HG02884 (cell line): ENCODE results near the gene NKX2-1.

Experiments
- ATAC-seq: cut with Tn5 transposase; IDR thresholded peaks from one replicate; pipeline ENCODE4 v1.9.1; 2021; ENCODE audit warnings: mild to moderate bottlenecking, moderate library complexity; ENCODE audit not compliant: unreplicated experiment

The NKX2-1 gene

GRCh38 chr14:36518031-36518585, 1.9 kb downstream of the NKX2-1 start:
- ATAC-seq, result no peak

- ATAC-seq, result no peak
Observed at GRCh38 chr14:36517242-36518030, 2.6 kb downstream of the NKX2-1 start.

GRCh38 chr14:36516719-36517241, 3.3 kb downstream of the NKX2-1 start:
- no peak for ATAC-seq

DNA sequence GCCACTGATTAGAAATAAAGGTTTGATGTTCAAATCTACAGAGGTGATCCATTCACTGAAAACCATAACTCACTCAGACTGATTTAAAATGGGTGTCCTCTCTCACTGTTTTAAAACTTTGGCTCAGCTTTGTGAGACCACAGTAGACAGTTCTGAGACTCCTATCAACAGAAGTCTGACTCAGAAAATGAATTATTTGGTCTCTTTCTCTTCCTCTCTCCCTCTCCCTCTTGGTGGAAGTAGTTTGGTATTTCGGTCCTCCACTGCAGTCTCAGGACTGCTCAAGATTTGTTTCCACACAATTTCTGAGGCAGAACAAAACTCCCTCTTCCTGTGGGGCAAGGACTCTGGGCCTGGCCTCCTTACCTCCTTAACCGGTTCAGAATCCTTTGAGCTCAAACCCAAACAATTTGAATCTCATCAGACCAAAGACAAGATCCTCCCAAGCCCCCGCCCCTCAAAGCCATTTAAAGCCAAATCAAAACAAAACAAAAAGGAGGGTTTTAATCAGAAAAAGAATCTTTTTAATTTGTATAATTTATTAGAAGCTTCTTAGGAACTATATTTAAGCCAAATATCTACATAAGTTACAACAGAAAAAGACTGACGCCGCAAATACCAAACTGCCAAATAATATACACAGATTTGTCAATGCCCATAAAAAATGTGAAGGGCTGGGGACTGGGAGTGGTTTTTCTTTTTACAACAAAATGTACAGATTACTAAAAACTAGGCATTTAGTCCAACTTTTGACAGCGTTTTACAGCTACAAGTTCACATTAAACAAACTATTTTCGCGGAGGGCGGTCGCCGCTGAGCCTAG, 3.9 kb downstream of the NKX2-1 start:
- no peak for ATAC-seq

- ATAC-seq, result no peak
Observed at GRCh38 chr14:36515105-36515593, 4.9 kb downstream of the NKX2-1 start.

GRCh38 chr14:36514278-36515104, 5.5 kb downstream of the NKX2-1 start:
- no peak for ATAC-seq

GRCh38 chr14:36513451-36514277, 6.4 kb downstream of the NKX2-1 start:
- ATAC-seq, result no peak

- ATAC-seq, result no peak
Observed at GRCh38 chr14:36513012-36513420, 7.0 kb downstream of the NKX2-1 start.

DNA sequence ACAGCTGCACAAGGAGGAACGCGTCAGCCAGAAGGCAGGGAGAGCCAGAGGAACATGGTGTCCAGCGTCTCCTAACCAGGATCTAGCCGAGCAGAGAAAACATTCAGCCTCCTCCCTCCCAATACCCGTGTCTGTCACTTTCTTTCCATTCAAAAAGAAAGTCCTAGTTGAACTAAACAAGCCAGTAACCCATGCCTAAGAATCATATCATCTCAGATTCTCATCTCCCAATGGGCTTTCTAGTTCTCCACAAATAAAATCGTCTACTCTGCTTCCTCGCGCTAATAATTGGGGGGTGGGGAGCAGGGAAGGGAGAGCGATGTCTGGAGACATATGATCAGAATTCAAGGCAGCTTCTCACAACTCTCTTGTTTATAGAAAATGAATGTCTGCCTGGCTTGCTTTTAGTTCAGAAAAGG, 7.4 kb downstream of the NKX2-1 start:
- ATAC-seq, result no peak

- no peak for ATAC-seq
Observed at GRCh38 chr14:36511981-36512584, 7.9 kb downstream of the NKX2-1 start.

GRCh38 chr14:36510874-36511273, 9.2 kb downstream of the NKX2-1 start:
- no peak for ATAC-seq

DNA sequence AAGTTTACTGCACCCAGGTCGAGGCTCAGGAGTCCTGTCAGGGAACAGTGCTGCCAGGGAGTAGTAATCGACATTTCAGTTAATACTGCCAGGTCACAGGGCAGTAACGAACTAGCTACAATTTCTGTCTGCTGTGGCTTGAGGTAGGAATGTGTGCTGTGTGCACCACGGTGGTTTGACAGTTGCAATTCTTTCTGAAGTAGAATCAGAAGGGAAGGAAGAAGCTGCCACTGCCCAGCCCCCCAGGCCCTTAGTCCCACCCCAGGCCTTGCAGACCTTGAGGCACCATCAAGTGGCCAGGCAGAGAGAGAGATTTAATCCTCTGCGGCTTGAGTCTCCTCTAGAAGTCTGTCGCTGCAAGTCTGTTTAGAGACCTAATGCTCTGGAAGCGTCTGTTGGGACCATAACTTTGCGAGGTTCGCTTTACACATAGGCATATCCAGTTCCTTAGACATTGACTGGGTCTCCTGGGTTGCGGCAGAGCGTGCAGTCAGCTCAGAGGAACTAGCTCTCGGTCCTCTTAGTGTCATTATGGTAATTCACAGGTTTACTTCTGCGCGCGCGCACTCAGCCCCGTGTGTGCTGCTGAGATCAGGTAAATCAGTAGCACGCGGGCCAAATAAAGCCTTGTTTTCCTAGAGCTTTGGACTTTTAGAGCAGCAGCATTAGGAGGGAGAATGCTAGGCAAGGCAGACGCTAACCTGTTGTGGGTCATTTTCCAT, 9.8 kb downstream of the NKX2-1 start:
- no peak for ATAC-seq

GRCh38 chr14:36509069-36509917, 10.7 kb downstream of the NKX2-1 start:
- ATAC-seq, result no peak

- ATAC-seq, result no peak
Observed at GRCh38 chr14:36508418-36509068, 11.5 kb downstream of the NKX2-1 start.

DNA sequence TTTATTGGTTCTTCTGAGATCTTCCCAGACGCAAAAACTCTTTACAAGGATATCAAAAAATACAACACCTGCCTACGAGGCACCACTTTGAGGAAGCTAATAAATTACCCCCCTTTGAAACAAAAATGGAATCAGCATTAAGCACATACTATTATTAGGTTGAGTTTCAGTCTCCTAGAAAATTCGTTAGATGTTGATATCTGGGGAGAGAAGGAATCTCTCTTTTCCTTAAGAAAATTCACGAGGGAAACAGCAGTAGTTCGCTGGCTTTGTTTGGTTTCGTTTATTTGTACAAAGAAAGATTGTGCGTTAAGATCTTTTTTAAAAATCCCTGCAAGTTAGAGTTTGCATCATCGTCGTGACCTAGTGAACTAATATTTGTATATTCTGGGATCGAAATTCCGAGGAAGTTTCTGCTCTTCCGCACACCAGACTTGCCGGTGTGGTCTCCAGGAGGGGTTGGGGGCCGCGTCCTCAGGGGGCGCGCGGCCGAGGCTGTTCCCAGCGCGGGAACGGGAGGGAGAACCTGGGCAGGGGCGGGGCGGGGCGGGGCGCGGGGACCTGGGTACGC, 12.1 kb downstream of the NKX2-1 start:
- ATAC-seq, result no peak

DNA sequence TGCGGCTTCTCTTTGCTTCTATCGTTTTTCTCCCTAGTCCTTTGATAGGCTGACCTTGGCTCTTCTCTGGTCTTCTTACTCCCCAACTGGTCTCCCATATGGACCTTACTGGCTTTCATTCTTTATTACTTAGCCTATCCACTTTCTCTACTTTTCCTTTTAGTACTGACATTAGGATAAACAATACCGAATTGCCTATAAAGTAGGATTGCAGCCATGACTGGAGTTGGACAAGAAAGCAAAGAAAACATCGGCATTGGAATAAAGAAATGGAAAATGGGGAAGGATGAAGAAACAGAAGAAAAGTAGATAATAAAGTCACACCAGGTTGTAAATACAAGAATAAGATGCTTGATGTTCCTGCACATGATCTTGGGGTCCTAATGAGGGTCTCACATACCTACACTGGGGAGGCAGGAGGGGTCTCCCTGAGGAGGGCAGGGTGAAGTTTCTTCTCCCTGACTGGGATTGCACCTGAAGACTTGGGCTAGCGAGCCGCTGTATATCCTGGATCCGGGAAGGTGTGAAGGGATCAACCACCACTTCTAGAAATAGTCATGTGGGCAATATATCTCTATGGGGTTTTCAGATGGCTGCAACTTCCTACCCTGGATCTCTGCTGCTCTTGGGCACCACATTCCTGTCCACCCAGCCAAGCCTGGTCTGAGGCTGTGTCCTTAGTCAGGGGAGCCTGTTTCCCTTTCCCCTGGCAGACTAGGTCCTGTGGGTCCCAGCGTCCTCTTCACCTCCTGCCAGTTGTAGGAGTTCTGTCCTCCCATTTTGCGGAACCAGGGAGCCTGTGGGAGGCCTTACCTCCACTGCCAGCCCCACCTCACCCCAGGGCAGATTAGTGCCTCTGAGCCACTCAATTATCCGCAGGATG, 13.1 kb downstream of the NKX2-1 start:
- no peak for ATAC-seq
